Superior temporal gyrus (tissue), 1 donor: ENCODE data around the gene TAGLN.

Experiments used
- DNase-seq: peaks from one replicate; pipeline ENCODE4 v3.0.0-alpha.2; 2016; ENCODE audit errors: extremely low spot score

The TAGLN gene

GRCh38 chr11:117230999-117231841 lies 32.0 kb downstream of the TAGLN start:
- DNase-seq, result no peak

GRCh38 chr11:117231842-117232091 lies 32.6 kb downstream of the TAGLN start, which contains the start of gene PCSK7:
Gene PCSK7 (minus strand): TSS chr11:117232073. CDS start chr11:117229844, 2,229 bp downstream.
- DNase-seq, result no peak

- peak; percentile 80 for DNase-seq
Measured at GRCh38 chr11:117232092-117232878, 33.1 kb downstream of the TAGLN start, which contains the start of gene RNF214. Gene RNF214 (plus strand): TSS chr11:117232671. CDS start chr11:117234273, 1,602 bp downstream.

GRCh38 chr11:117232911-117233409 lies 33.8 kb downstream of the TAGLN start:
- no peak for DNase-seq

GRCh38 chr11:117238221-117238620 lies 39.1 kb downstream of the TAGLN start:
- DNase-seq, result no peak

- DNase-seq, result no peak
Measured at GRCh38 chr11:117239295-117239694, 40.1 kb downstream of the TAGLN start.

- no peak for DNase-seq
Measured at GRCh38 chr11:117248341-117248740, 49.2 kb downstream of the TAGLN start.

GRCh38 chr11:117249571-117249970 lies 50.4 kb downstream of the TAGLN start:
- no peak for DNase-seq

GRCh38 chr11:117251506-117251905 lies 52.3 kb downstream of the TAGLN start:
- DNase-seq, result no peak

GRCh38 chr11:117255966-117256365 lies 56.8 kb downstream of the TAGLN start:
- DNase-seq, result no peak

GRCh38 chr11:117256573-117256972 lies 57.4 kb downstream of the TAGLN start:
- DNase-seq, result no peak
